ENCODE results near the gene RCOR3. TPM values are rescaled to one million over a fixed set of nuclear protein-coding genes. Genes with fewer than 3 reads are reported as not detected.
"Not testable (repeated sequence)": the region's sequence is repeated elsewhere in the genome, so short reads cannot be mapped to it uniquely, and the experiment has no call there.

RCOR3 gene
- total and polyA plus RNA-seq, 2 experiments from 2014 or later = 35.2 to 36.6 TPM

- Histone ChIP-seq H3K27me3 (no peaks in the 10 kb centered on the region), H3K27ac (no peak overlapping the region), H3K4me1 (ENCODE audit: low read depth) (no peaks in the 10 kb centered on the region), H3K4me3 (no peak overlapping the region), H3K36me3 (no peaks in the 10 kb centered on the region), H3K9me3 (ENCODE audit: low read depth) (no peaks in the 10 kb centered on the region)
- no peak for DNase-seq (ENCODE audit: low read depth in 1 of 2, low spot score in 1 of 2)
- TF ChIP-seq CTCF (IDR thresholded peaks at IDR 0.05; ENCODE audit: low read depth, low read length) = no peak
Measured at GRCh38 chr1:211237579-211237978, 21.6 kb upstream of the RCOR3 start.

DNA sequence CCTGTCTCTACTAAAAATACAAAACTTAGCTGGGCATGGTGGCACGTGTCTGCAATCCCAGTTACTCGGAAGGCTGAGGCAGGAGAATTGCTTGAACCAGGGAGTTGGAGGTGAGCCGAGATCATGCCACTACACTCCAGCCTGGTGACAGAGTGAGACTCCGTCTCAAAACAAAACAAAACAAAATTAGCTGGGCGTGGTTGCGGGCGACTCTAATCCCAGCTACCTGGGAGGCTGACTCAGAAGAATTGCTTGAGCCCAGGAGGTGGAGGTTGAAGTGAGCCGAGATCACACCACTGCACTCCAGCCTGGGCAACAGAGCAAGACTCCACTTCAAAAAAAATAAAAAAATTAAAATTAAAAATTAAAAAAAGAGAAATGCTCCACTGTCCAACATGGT is 18.6 kb upstream of the RCOR3 start:
- not testable (repeated sequence) for DNase-seq (ENCODE audit: low read depth in 1 of 2, low spot score in 1 of 2); H3K4me1 ChIP-seq (ENCODE audit: low read depth); H3K36me3 ChIP-seq; H3K9me3 ChIP-seq (ENCODE audit: low read depth); H3K27ac ChIP-seq; H3K4me3 ChIP-seq; H3K27me3 ChIP-seq

DNA sequence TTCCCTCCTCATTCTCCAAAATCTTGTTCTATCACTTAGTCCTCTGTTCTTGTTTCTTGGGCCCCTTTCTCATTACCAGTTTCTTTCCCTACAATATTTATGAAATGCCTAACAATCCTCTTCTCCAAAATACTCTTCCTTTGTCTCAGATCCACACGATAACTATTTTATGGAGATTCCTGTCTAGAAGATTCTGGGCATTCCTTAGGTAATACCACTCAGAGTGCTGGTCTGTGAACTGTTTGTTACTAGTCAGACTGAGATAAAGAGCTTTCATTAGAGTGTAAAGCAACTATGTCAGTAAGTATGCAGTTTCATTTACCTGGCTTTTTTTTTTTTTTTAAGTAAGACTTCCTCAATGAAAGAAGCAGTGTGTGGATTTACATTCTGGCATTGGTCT is 18.1 kb upstream of the RCOR3 start:
- Histone ChIP-seq H3K9me3 (ENCODE audit: low read depth) (no peaks in the 10 kb centered on the region), H3K27me3 (no peaks in the 10 kb centered on the region), H3K36me3 (no peaks in the 10 kb centered on the region), H3K27ac (no peak overlapping the region), H3K4me1 (ENCODE audit: low read depth) (no peaks in the 10 kb centered on the region), H3K4me3 (no peak overlapping the region)
- no peak for TF ChIP-seq CTCF (IDR thresholded peaks at IDR 0.05; ENCODE audit: low read depth, low read length)
- DNase-seq (ENCODE audit: low read depth in 1 of 2, low spot score in 1 of 2) = no peak

- not testable (repeated sequence) for H3K27ac ChIP-seq; H3K36me3 ChIP-seq; DNase-seq (ENCODE audit: low read depth in 1 of 2, low spot score in 1 of 2); H3K9me3 ChIP-seq (ENCODE audit: low read depth); H3K27me3 ChIP-seq; H3K4me3 ChIP-seq
- peaks cover 11% of the 10 kb centered on the region for H3K4me1 ChIP-seq (ENCODE audit: low read depth)
Measured at GRCh38 chr1:211243639-211244038, 15.5 kb upstream of the RCOR3 start.

DNA sequence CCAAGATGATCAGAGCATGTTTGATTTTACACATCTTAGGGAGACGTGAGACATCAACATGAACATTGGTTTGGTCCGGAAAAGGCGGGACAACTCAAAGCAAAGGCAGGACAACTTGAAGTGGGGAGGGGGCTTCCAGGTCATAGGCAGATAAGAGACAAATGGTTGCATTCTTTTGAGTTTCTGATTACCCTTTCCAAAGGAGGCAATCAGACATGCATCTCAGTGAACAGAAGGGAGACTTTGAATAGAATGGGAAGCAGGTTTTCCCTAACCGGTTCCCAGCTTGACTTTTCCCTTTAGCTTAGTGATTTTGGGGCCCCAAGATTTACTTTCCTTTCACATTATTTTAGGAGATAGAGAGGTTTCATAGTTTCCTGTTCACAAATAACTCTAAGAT is 12.6 kb upstream of the RCOR3 start:
- not testable (repeated sequence) for DNase-seq (ENCODE audit: low read depth in 1 of 2, low spot score in 1 of 2)

GRCh38 chr1:211247921-211248320 is 11.2 kb upstream of the RCOR3 start:
- peak overlapping the region; percentile 49 for H3K27ac ChIP-seq
- peak; percentile 36 to 44 for DNase-seq (ENCODE audit: low read depth in 1 of 2, low spot score in 1 of 2)
- H3K9me3 ChIP-seq (ENCODE audit: low read depth) = no peaks in the 10 kb centered on the region
- peaks cover 11% of the 10 kb centered on the region for H3K4me1 ChIP-seq (ENCODE audit: low read depth)
- TF ChIP-seq CTCF (IDR thresholded peaks at IDR 0.05; ENCODE audit: low read depth, low read length) = no peak
- H3K4me3 ChIP-seq = no peak overlapping the region
- no peaks in the 10 kb centered on the region for H3K27me3 ChIP-seq
- no peaks in the 10 kb centered on the region for H3K36me3 ChIP-seq

More for the DNA sequence above, 12.6 kb upstream of the RCOR3 start:
- not testable (repeated sequence) for H3K27ac ChIP-seq; H3K9me3 ChIP-seq (ENCODE audit: low read depth); H3K27me3 ChIP-seq; H3K4me3 ChIP-seq; H3K36me3 ChIP-seq
- H3K4me1 ChIP-seq (ENCODE audit: low read depth) = peaks cover 11% of the 10 kb centered on the region

- not testable (repeated sequence) for H3K4me3 ChIP-seq; DNase-seq (ENCODE audit: low read depth in 1 of 2, low spot score in 1 of 2); H3K36me3 ChIP-seq; H3K27ac ChIP-seq; H3K9me3 ChIP-seq (ENCODE audit: low read depth); H3K27me3 ChIP-seq
- H3K4me1 ChIP-seq (ENCODE audit: low read depth) = peaks cover 11% of the 10 kb centered on the region
Measured at GRCh38 chr1:211249611-211250010, 9.6 kb upstream of the RCOR3 start.

DNA sequence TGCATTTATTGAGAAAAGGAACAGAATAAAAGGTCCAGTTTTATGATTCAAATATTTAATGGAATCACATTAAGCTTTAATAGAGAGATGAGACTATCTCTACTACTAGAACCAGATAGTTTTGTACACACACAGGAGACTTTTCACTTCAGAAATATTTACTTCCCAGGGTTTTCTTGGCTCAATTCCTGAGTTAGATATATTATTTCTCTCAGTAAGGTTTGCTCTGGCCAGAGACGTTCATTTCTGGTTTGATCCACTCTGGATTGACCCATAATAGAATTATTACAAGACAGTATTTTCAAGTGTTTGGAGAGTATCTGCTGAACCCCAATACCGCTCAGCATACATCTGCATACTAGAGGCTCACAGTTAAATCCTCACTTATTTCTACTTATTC is 1.3 kb upstream of the RCOR3 start:
- no peaks in the 10 kb centered on the region for H3K9me3 ChIP-seq (ENCODE audit: low read depth)
- peak overlapping the region; percentile 97 for H3K27ac ChIP-seq
- no peak for TF ChIP-seq CTCF (IDR thresholded peaks at IDR 0.05; ENCODE audit: low read depth, low read length)
- H3K27me3 ChIP-seq = no peaks in the 10 kb centered on the region
- peak in 1 of 2 donors; percentile 22 for DNase-seq (ENCODE audit: low read depth in 1 of 2, low spot score in 1 of 2)
- H3K4me3 ChIP-seq = peak overlapping the region; percentile 94
- peaks cover 20% of the 10 kb centered on the region for H3K4me1 ChIP-seq (ENCODE audit: low read depth)
- H3K36me3 ChIP-seq = no peaks in the 10 kb centered on the region
